SK-N-SH (cell line): ENCODE measurements around the gene CREB3. TPM values are rescaled to one million over a fixed set of nuclear protein-coding genes. Genes with fewer than 3 reads are reported as not detected.

Experiments used
- CTCF ChIA-PET: fragments of 300-600, 350-600 bp; formaldehyde crosslinking; extraction: SDS; loops from one replicate; lab custom pipeline; 2021; lab: Yijun Ruan, JAX
- POLR2A ChIA-PET: fragments of 350-600 bp; sonication (Branson Sonifier 250); formaldehyde crosslinking; extraction: SDS; loops from one replicate; lab custom pipeline; 2020; ENCODE audit warnings: antibody characterized with exemption, inconsistent platforms; lab: Yijun Ruan, JAX
- DNase-seq: peaks from one replicate; pipeline ENCODE4 v3.0.0; 2012
- H2AFZ ChIP-seq: fragments of 200-600 bp; sonication (generic); 2 replicates; pipeline ENCODE4 v1.8.1; 2016; ENCODE audit warnings: antibody characterized with exemption, mild to moderate bottlenecking, low read depth
- H3F3A ChIP-seq: fragments of 200-600 bp; sonication (generic); replicated peaks from 2 replicates; pipeline ENCODE3; 2016; ENCODE audit warnings: antibody characterized with exemption, mild to moderate bottlenecking; ENCODE audit not compliant: insufficient read depth
- H3K27ac ChIP-seq, 2 experiments: fragments of 200-500 bp in 1 of 2; fragments of 200-600 bp in 1 of 2; sonication (Bioruptor generic) in 1 of 2; sonication (generic), shearing (Covaris generic) in 1 of 2; 2 replicates each; pipeline versions ENCODE4 v1.5.1 to v1.6.1; 2014 to 2016; ENCODE audit warnings: low read depth in 2 of 2, inconsistent platforms in 1 of 2, low read length in 1 of 2, mild to moderate bottlenecking in 1 of 2, mixed read lengths in 1 of 2
- H3K27me3 ChIP-seq: fragments of 200-600 bp; sonication (generic), shearing (Covaris generic); 2 replicates; pipeline ENCODE4 v1.6.1; 2016; ENCODE audit warnings: mixed run types; ENCODE audit not compliant: insufficient read depth
- H3K36me3 ChIP-seq, 2 experiments: fragments of 200-500 bp in 1 of 2; fragments of 200-600 bp in 1 of 2; sonication (Bioruptor generic) in 1 of 2; sonication (generic) in 1 of 2; replicated peaks in 1 of 2; 2 replicates each; pipeline versions ENCODE3 to v1.5.1; 2014 to 2016; ENCODE audit warnings: low read length in 1 of 2, mild to moderate bottlenecking in 1 of 2; ENCODE audit not compliant: insufficient read depth in 2 of 2, control insufficient read depth in 1 of 2
- H3K4me1 ChIP-seq, 2 experiments: fragments of 200-500 bp in 1 of 2; fragments of 200-600 bp in 1 of 2; sonication (Bioruptor generic) in 1 of 2; sonication (generic), shearing (Covaris generic) in 1 of 2; 2 replicates each; pipeline versions ENCODE4 v1.5.1 to v1.6.1; 2014 to 2016; ENCODE audit warnings: low read depth in 1 of 2, low read length in 1 of 2, mixed run types in 1 of 2; ENCODE audit not compliant: insufficient read depth in 2 of 2, control insufficient read depth in 1 of 2
- H3K4me2 ChIP-seq: fragments of 200-600 bp; sonication (generic), shearing (Covaris generic); 2 replicates; pipeline ENCODE4 v1.6.1; 2017; ENCODE audit warnings: mixed run types
- H3K4me3 ChIP-seq, 2 experiments: fragments of 200-500 bp in 1 of 2; fragments of 200-600 bp in 1 of 2; sonication (Bioruptor generic) in 1 of 2; sonication (generic), shearing (Covaris generic) in 1 of 2; 2 replicates each; pipeline versions ENCODE4 v1.5.1 to v1.8.1; 2014 to 2016; ENCODE audit warnings: low read depth in 2 of 2, inconsistent platforms in 1 of 2, low read length in 1 of 2, mild to moderate bottlenecking in 1 of 2, mixed read lengths in 1 of 2, moderate library complexity in 1 of 2
- H3K79me2 ChIP-seq: fragments of 200-600 bp; sonication (generic); 2 replicates; pipeline ENCODE4 v1.8.1; 2017; ENCODE audit warnings: mild to moderate bottlenecking; ENCODE audit not compliant: insufficient read depth
- H3K9ac ChIP-seq: fragments of 200-600 bp; sonication (generic); 2 replicates; pipeline ENCODE4 v1.6.1; 2017; ENCODE audit warnings: mixed run types
- H3K9me2 ChIP-seq: fragments of 200-600 bp; sonication (generic); 2 replicates; pipeline ENCODE4 v1.6.1; 2017; ENCODE audit warnings: mixed run types
- H3K9me3 ChIP-seq: fragments of 200-600 bp; sonication (generic); 2 replicates; pipeline ENCODE4 v1.6.1; 2017; ENCODE audit warnings: mixed run types, mild to moderate bottlenecking, moderate library complexity
- H4K20me1 ChIP-seq: fragments of 200-600 bp; sonication (generic); 2 replicates; pipeline ENCODE4 v1.6.1; 2017; ENCODE audit warnings: mild to moderate bottlenecking, mixed run types; ENCODE audit not compliant: insufficient read depth
- ELF1 ChIP-seq: IDR thresholded peaks from 2 replicates; pipeline ENCODE4 v1.4.0; 2012
- EZH2phosphoT487 ChIP-seq: fragments of 200-600 bp; sonication (generic); IDR thresholded peaks from 2 replicates; pipeline ENCODE4 v1.6.1; 2017; ENCODE audit warnings: low read depth, mixed run types, mild to moderate bottlenecking, antibody characterized with exemption, moderate library complexity, borderline replicate concordance
- GABPA ChIP-seq: IDR thresholded peaks from 2 replicates; pipeline ENCODE4 v1.4.0; 2012; ENCODE audit warnings: low read depth, mild to moderate bottlenecking
- MAX ChIP-seq: IDR thresholded peaks from 2 replicates; pipeline ENCODE4 v1.4.0; 2012; ENCODE audit warnings: low read depth
- PBX3 ChIP-seq: IDR thresholded peaks from 2 replicates; pipeline ENCODE4; 2012
- RCOR1 ChIP-seq: fragments of 150-350 bp; IDR thresholded peaks from 2 replicates; pipeline ENCODE4 v1.6.1; 2017; ENCODE audit warnings: antibody characterized with exemption, low read length
- REST ChIP-seq: IDR thresholded peaks from 2 replicates; pipeline ENCODE4 v1.6.1; 2012; ENCODE audit warnings: mild to moderate bottlenecking, low read depth, low read length, moderate library complexity
- SIN3A ChIP-seq: IDR thresholded peaks from 2 replicates; pipeline ENCODE4 v1.6.1; 2012; ENCODE audit warnings: low read depth, mild to moderate bottlenecking, low read length, moderate library complexity, borderline replicate concordance
- SMC3 ChIP-seq: IDR thresholded peaks from 2 replicates; pipeline ENCODE4 v1.6.1; 2012; ENCODE audit warnings: low read depth, low read length, improper control_type of control experiment
- WGBS: methylation state at CpG from one replicate; pipeline ENCODE4 v1.1.6; 2017; ENCODE audit warnings: low lambda C conversion rate; 5-methylcytosine and 5-hydroxymethylcytosine counted together
- polyA plus RNA-seq, 3 experiments: library from polyadenylated mRNA; depleted of rRNA; stranded (reverse); fragments of >200 nt; gene quantifications; 2 replicates each; pipeline ENCODE4 v1.2.3, GENCODE V29; 2012

Gene CREB3
- polyA plus RNA-seq, 1 of the 3 experiments (the other 2 are of a cell fraction), result 38.6 TPM

GRCh38 chr9:35686222-35687203 is 46.0 kb upstream of the CREB3 start:
- TF ChIP-seq SMC3 (no peak), PBX3 (peak; percentile 32; the same call in 1 of the 2 replicates), MAX (no peak), GABPA (no peak)
- Histone ChIP-seq H3K9me3 (no peaks in the 10 kb centered on the region), H3K4me1 (peaks cover 19 to 31% of the 10 kb centered on the region in 2 experiments; a peak in 3 of 4 replicates), H3K79me2 (peaks cover 47% of the 10 kb centered on the region), H3K9ac (no peak overlapping the region), H3K4me3 (peak overlapping the region in 1 of 2 experiments; percentile 4; a peak in 1 of 4 replicates), H4K20me1 (peaks cover 57% of the 10 kb centered on the region), H3K36me3 (peaks cover 27 to 35% of the 10 kb centered on the region in 2 experiments), H2AFZ (no peak overlapping the region), H3K27me3 (no peaks in the 10 kb centered on the region), H3K9me2 (no peaks in the 10 kb centered on the region), H3K27ac (peak overlapping the region in 1 of 2 experiments; percentile 96; a peak in 2 of 4 replicates), H3F3A (peaks cover 49% of the 10 kb centered on the region), H3K4me2 (peak overlapping the region; percentile 91)
- no peak for DNase-seq
- 76% methylated on average over 11 of the region's 11 CpGs for WGBS
- ChIA-PET POLR2A (interaction anchor here (1.0 to 1.1 kb wide), 2 partner anchors 10 to 11 kb away, joined by 3 read pairs; no protein-coding TSS in a partner anchor), CTCF (interaction anchor here (1.0 to 2.3 kb wide), 3 partner anchors 10 to 22 kb away, joined by 4 to 26 read pairs (median 9); partner anchors contain the start of gene ARHGEF39)

- peaks cover 47% of the 10 kb centered on the region for H3K79me2 ChIP-seq
- POLR2A ChIA-PET, result no interaction called here
Measured at GRCh38 chr9:35687306-35687705, 45.2 kb upstream of the CREB3 start.

More at GRCh38 chr9:35687306-35687705, 45.2 kb upstream of the CREB3 start:
- peaks cover 57% of the 10 kb centered on the region for H4K20me1 ChIP-seq
- no peak for TF ChIP-seq GABPA
- no peak for TF ChIP-seq ELF1
- TF ChIP-seq REST, result no peak
- TF ChIP-seq RCOR1, result no peak
- no peak for TF ChIP-seq EZH2phosphoT487
- no peak for TF ChIP-seq SIN3A
- peak overlapping the region; percentile 91 for H3K4me2 ChIP-seq
- H3K4me3 ChIP-seq, result peak overlapping the region in 1 of 2 experiments; percentile 4; a peak in 2 of 4 replicates
- H3K9me3 ChIP-seq, result no peaks in the 10 kb centered on the region
- H3F3A ChIP-seq, result peaks cover 49% of the 10 kb centered on the region
- peaks cover 19 to 34% of the 10 kb centered on the region in 2 experiments; a peak in 3 of 4 replicates for H3K4me1 ChIP-seq
- peaks cover 27 to 35% of the 10 kb centered on the region in 2 experiments for H3K36me3 ChIP-seq
- CTCF ChIA-PET, result interaction anchor here (1.0 to 2.3 kb wide), 5 partner anchors 9 to 84 kb away, joined by 3 to 26 read pairs (median 4); partner anchors contain the start of genes ARHGEF39, CCDC107 and RMRP
- no peak overlapping the region for H2AFZ ChIP-seq
- H3K27me3 ChIP-seq, result no peaks in the 10 kb centered on the region
- peak overlapping the region in 1 of 2 experiments; percentile 96; a peak in 1 of 4 replicates for H3K27ac ChIP-seq
- no peak for DNase-seq
- no peaks in the 10 kb centered on the region for H3K9me2 ChIP-seq
- 88% methylated on average over 2 of the region's 2 CpGs for WGBS
- no peak overlapping the region for H3K9ac ChIP-seq
